Omental fat pad (tissue), 4 donors: Measurements from ENCODE around the gene EDN3. TPM values are rescaled to one million over a fixed set of nuclear protein-coding genes. Genes with fewer than 3 reads are reported as not detected.

Experiments used
- ATAC-seq: fragments of 150-250 bp; one replicate; pipeline ENCODE4 v1.9.1; 2016; ENCODE audit warnings: mild to moderate bottlenecking, moderate library complexity; ENCODE audit not compliant: low FRiP score
- DNase-seq: peaks from one replicate; pipeline ENCODE4 v3.0.0-alpha.2; 2019; ENCODE audit warnings: low spot score
- CTCF ChIP-seq, 3 donors: fragments of 450-650 bp; IDR thresholded peaks; one replicate each; pipeline ENCODE4 v1.5.1; 2016 to 2017; ENCODE audit warnings: antibody characterized with exemption in 3 of 3, mild to moderate bottlenecking in 3 of 3, moderate library complexity in 2 of 3
- total RNA-seq, 4 donors: library from RNA; depleted of rRNA; stranded (reverse); fragments of >200 nt; gene quantifications; one replicate each; pipeline ENCODE4 v1.1.0, GENCODE V29; 2016

Gene EDN3
- total RNA-seq, 4 donors from 2014 or later = not detected

DNA sequence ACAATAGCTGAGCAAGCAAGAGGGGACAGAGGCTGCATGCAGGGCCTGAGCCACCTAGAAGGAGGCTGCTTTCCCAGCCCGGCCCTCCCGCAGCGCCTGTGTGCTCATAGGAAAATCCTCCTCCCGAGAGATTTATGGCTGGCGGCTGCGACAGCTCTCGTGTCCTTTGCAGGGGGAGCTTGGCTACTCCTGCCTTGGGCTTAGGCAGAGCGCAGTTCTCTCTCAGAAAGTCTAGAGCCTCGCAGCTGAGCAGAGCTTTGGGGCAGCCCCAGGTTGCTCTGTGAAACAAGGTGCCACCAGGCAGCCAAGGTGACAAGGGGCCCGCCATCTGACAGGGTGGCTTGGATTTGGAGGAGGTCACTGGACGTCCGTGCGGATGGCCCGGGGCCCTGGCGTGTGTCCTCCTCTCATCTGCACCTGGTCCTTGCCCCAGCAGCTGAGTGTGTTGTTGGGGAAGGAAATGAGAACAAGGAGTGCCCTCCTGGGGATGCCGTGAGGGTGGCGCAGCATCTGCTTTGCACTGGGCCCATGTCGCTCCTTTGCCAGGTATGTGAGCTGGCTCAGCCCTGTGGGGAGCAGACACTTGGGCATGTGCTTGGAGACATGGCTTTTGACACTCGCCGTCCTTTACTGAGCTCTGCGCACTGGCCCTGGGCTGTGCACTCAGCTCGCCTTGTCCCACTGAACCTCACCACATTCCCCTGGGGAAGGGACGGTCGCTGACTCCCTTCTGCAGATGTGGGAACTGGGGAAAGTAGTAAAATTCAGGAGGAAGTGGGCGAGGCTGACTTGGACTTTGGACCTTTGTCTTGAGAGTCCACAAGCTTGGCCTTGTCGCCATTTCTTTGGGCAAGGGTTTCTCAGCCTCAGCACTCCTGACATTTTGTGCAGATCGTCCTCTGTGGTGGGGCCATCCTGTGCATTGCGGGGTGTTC, 41.9 kb downstream of the EDN3 start:
- no peak for TF ChIP-seq CTCF (IDR thresholded peaks at IDR 0.05)
- DNase-seq (no peak), ATAC-seq (no peak)

GRCh38 chr20:59346061-59346460, 45.6 kb downstream of the EDN3 start:
- no peak for TF ChIP-seq CTCF (IDR thresholded peaks at IDR 0.05)
- DNase-seq (no peak), ATAC-seq (no peak)

DNA sequence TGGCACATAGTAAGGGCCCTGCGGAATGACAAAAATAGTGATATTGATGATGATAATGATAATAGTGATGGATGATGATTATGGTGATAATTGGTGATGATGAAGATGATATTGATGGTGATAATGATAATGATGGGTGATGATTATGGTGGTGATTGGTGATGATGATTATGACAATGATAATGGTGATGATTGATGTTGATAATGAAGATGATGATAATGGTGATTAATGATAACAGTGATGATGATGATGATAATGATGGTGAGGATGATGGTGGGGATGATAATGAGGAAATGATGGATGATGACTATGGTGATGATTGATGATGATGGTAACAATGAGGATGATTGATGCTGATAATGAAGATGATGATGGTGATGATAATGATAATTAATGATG, 48.9 kb downstream of the EDN3 start:
- ATAC-seq = no peak
- DNase-seq = no peak
- TF ChIP-seq CTCF (IDR thresholded peaks at IDR 0.05) = no peak

- TF ChIP-seq CTCF (IDR thresholded peaks at IDR 0.05) = no peak
- no peak for ATAC-seq
- no peak for DNase-seq
These were observed 50.1 kb downstream of the EDN3 start for GRCh38 chr20:59350330-59351156.

GRCh38 chr20:59351157-59352040, 51.0 kb downstream of the EDN3 start:
- ATAC-seq = no peak
- DNase-seq = no peak
- TF ChIP-seq CTCF (IDR thresholded peaks at IDR 0.05) = no peak

DNA sequence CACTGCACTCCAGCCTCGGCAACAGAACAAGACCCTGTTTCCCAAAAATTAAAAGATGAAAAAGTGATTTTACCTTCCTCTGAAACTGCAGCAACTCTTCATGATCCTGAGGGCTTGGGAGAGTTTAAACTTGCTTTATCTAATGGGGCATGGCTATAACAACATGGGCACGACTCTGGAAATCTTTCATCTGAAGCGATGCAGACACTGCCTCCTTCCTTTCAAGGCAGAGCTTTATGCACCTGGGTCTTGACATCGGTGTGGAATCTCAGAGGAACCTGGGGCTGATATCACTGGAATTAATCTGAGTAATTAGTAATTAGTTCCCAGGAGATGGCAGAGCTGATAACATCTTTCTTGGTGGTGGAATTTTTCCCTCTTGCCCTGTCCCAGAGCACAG, 52.1 kb downstream of the EDN3 start:
- ATAC-seq (no peak), DNase-seq (no peak)
- TF ChIP-seq CTCF (IDR thresholded peaks at IDR 0.05) = no peak
